GM20431 (cell line): ENCODE data around the gene GPR82.
"Not testable (repeated sequence)": the region's sequence is repeated elsewhere in the genome, so short reads cannot be mapped to it uniquely, and the experiment has no call there.

Source experiments
- in situ Hi-C: fragments of 300-500 bp; cut with MseI, MboI; formaldehyde crosslinking; loops from one replicate; pipeline ENCODE4 v1.15.0; 2020; ENCODE audit warnings: low sequenced_read_pairs; ENCODE audit not compliant: unreplicated experiment

GPR82 gene

DNA sequence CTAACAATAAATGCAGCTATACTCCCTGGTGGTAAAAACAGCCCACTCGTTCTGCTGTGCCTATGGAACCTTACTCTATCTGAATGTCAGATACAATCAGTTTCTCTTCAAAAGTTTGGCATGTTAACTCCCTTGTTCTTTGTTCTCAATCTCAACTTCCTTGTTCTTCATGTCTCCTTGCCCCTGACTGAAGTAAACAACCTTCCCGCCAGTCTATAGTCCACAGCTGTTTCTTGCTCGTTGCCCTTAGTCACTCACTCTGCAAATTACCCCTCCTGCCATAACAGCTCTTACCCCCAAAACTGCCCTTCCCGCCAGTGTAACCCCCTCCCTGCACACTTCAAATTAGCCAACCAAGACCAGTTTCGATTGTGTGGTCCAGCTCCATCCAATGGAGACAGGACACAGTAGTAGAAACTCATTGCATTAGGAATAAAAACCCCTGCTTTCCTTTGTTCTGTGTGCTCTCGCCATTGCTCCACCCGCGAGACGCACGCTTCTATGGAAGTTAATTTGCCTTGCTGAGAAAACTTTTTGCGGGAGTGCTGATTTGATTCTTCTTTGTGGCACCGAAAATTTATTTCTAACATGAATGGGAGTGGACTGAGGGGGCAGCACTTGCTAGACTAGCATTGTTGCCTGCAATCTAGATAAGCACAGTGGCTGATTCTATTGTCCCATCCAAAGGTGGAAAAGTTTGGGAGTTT lies 7.1 kb upstream of the GPR82 start:
- in situ Hi-C loops = no loop called here

DNA sequence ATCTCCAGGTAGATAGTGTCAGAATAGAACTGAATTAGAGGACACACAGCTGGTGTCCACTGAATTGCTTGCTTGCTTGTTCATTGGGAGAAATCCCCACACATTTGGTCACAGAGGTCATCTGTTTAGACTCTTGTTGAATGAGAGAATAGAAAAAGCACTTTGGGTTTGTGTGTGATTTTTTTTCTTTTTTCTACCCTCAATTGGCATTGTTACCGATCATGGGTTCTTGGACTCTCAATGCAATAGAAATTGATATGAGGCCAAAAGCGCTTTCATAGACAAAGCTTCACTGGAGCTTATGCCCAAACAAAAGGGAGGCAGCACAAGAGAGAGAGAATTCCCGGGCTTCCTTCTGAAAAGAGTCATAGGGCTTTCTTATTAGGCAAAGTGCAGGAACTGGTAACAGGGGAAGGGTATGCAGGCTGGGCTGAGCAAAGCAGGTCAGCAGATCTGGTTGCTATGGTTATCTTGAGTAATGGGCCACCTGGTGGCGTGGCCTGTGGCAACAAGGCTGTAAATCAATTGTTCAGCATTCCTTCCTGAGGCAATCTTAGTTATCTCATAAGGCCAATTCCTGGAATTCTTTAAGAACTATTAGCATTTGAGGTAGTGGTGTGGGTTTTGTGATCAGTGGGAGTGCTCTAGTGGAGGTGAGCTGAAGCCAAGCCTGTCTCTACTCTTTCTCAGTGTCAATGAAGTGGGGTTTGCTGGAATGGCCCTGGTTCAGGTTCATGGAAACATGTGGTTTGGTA lies 5.3 kb upstream of the GPR82 start:
- in situ Hi-C loops = no loop called here

DNA sequence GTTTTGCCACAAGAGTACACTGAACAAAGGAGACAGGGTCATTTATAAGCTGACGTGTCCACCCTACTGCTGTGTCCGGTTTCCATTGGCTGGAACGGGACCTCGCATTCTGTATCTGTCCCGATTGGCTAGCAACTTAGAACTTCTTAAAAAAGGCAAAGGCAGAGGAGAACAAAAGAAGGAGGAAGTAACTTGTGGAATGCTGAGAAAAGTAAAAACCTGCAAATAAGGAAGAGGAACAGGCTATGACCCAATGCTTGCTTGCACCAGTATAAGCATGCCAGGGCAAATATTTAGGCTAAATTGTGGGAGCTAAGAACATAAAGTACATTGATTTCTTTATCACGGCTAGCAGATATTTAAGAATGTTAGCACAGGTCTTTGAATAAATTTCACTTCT lies 4.4 kb upstream of the GPR82 start:
- in situ Hi-C loops = not testable (repeated sequence)

DNA sequence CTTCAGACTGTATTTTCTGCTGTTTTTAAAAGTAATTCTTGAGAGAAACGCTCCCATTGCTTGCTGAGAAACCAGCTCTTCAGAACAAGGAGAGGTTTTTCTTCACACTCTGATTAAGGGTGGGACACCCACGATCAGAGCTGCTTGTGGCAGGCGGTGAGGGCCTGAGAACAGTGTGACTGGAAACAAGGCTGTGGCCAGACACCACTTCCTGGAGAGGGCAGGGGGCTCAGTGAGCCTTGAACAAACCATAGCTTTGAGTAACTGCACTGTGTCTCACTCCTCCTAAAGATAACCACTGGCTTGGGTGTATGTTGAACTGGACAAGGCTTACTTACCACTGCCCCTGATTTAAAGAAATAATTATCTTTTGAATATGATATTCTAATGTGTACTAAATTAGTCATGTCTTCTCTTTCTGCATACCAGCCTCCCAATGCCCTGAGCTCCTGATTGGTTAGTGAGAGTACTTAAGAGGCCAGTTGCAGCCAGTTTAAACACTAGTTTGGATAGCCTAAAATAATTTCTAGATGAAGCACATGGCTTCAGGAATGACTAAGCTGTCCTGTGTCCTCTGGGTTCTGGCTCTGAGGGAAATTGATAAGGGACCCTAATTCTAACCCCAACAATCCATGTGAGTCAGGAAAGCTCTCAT lies 3.7 kb upstream of the GPR82 start:
- in situ Hi-C loops = no loop called here

DNA sequence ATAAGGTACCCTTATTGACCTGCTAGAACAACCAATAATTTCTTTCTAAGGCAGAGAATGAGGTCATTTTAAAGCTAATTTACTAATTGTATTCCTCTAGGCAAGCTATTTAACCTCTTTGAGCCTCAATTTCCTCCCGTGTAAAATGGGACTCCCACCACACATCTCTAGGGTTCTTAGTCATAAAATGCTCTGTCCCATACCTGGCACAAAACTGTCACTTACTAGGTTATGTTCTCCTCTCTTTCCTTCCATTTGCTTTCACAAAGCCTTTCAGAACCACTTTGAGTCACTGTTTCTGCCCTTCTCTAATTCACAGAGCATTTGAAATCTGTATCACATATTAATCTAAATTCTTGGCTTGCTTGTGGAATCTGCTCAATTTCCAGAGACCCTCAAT lies 2.4 kb upstream of the GPR82 start:
- in situ Hi-C loops = no loop called here

DNA sequence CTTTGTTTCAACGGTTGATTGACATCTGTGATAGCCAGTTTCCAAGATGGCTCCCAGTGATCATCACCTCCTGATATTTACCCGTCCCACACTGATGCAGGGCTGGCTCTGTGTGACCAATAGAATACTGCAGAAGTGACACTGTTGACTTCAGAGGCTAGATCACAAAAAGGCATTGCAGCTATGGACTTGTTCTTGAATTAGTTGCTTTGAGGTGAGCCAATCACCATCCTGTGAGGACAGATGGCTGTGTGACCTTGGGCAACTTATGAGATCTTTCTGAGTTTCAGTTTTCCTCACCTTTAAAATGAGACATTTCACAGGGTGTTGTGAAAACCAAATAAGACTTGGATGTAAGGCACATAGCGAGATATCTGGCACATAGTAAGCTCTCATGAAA lies 1.8 kb upstream of the GPR82 start:
- in situ Hi-C loops = no loop called here

DNA sequence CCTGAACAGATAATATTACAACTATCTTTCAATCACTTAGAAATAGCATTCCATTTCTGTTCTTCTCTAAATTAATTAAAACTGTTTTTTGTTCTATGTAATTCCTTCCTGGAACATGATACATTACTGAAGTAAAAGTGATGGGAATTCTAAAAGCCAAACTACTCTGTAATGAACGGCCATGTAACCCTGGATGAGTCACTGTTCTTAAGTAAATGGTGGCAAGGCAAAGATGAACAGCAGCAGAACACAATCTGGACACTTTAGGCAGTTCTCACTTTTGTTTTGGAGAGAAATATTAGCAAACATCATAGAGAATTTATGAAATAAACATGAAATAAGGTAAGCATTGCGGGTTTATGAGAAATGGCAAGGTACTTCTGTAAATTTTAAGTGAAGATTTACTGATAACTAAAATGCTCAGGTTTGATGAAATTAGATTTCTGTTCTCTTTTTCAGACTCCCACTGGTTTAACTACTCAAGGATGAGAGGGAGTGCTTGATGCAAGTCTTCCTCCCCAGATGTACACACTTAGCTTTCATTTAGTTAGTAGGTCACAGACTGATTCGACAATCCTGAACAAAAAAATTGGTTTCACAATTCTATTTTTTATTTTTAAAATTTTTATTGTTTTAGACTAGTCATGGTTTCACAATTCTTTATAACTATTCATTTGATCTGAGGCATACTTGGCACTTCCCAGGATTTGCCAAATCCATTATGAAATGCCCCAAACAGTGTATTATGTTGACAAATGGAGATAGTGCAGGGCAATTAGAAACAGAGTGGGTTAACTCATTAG lies 964 bp upstream of the GPR82 start:
- in situ Hi-C loops = no loop called here

DNA sequence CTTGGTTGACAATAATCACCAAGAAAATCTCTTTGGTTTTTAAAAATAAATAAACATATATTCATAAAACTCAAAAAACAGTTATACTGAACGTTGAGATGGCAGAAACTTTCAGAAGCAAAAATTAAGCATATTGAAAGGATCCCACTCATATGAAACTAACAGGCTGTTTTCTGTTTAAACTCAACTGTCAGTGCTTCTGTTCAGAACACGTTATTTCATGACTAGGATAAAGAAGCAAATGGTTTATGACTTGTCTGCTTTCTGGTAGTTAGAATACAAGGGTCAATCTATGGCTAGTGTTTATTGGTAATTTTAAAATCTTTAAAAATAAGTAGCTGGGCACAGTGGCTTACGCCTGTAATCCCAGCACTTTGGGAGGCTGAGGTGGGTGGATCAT lies 4.1 kb downstream of the GPR82 start:
- in situ Hi-C loops = loop anchor here (25.0 kb wide), 1 partner anchor 166 kb away; no protein-coding TSS in a partner anchor

DNA sequence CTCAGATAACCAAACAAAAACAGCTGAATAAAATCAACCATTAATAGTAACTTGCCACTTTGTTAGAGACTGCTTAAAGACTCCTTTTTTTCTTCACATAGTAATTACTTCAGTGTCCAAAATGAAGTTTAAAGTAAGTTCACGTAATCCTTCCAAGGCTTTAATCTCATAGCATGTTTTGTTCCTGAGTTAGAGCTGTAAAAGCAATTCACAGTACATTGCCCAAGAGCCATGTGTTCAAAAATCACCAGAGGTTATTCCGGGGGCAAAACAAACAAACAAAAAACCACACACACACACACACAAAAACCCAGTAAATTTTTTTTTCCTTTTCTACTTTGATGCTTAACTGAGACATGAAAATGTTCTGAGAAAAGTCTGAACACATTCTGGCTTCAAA lies 6.1 kb downstream of the GPR82 start:
- in situ Hi-C loops = loop anchor here (25.0 kb wide), 1 partner anchor 168 kb away; no protein-coding TSS in a partner anchor

DNA sequence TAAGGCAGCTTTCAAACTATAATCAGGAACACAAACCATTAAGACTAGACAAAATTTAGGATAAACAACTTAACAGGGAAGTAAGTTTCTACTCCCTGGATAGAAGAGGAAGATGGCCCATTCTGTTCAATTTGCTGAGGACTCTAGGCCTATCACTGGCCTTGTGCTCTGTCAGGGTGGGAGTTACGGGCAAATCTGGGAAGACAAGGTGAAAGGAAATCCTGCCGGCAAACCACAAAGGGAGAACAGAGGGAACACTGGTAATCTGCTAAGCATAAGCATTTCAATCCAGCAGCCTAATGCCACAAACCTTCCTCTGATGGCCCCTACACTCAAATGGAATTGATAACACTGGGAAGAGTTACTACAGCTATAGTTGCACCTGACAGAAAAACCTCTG lies 8.3 kb downstream of the GPR82 start:
- in situ Hi-C loops = loop anchor here (25.0 kb wide), 1 partner anchor 170 kb away; no protein-coding TSS in a partner anchor

DNA sequence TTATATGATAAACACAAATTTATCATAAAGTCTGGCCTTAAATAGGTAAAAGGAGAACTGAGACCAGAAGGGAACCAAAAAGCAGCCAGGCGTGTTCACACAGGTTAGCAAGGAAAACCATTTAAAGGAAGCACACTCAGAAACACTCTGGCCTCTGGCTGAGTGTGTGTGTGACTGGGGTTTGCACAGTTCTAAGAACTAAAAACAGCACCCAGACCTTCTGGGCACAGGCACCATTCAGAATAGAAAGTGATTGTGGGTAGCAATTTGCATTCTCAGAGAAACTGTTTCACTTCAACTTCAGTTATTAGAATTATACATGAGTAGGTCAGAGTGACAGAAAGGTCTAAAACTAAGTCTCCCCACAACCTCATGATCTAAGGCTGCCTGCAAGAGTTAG lies 10.0 kb downstream of the GPR82 start:
- in situ Hi-C loops = loop anchor here (25.0 kb wide), 1 partner anchor 172 kb away; no protein-coding TSS in a partner anchor

DNA sequence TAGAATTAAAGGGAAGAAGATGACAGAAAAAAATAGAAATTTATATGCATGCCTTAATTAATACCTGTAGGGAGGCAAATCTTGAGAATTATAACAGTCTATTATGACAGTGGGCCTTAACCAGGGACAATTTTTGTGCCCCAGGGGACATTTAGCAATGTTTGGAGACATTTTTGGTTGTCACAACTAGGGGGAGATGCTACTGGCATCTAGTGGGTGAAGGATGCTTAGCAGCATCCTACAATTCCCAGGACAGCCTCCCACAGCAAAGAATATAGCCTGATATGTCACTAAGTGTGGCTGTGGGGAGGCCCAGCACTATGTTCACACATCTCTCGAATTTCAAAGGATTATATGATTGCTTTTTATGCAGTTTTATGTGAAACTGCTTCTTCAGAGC lies 10.5 kb downstream of the GPR82 start:
- in situ Hi-C loops = loop anchor here (25.0 kb wide), 1 partner anchor 172 kb away; no protein-coding TSS in a partner anchor

DNA sequence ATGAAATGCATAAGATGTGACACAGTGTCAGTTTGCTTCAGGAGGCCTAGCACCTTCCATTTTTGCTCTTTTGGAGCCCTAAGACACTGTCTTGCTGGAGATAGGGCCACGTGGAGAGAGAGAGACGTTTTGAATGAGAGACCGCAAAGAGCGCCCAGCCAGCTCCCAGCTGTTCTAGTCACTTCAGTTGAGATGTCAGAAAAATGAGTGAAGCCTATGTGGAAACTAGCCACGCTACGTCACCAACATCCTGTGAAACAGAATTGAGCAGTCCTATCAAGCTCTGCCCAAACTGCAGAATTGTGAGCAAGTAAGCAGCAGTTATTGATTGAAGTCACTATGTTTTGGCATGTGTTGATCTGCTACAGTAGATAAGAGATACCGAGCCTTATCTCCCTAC lies 13.1 kb downstream of the GPR82 start:
- in situ Hi-C loops = loop anchor here (25.0 kb wide), 1 partner anchor 175 kb away; no protein-coding TSS in a partner anchor

DNA sequence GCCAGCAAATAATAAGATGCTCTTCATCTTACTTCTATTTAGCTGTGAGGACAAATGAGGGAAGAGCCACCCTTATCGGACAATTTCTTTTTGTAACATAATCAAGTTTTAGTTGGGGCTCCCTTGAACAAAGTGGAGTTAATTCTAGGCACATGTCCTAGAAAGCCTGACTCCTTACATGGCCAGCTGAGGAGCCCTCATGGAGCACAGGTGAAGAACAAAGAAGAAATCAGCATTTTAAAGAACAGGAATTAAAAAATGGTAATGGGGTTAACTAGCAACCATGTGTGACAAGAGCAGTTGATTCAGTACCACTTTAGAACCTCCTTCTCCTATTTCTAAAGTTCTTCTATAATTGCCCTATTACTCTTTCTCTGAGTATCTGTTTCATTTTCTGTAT lies 15.9 kb downstream of the GPR82 start:
- in situ Hi-C loops = loop anchor here (25.0 kb wide), 1 partner anchor 178 kb away; no protein-coding TSS in a partner anchor

DNA sequence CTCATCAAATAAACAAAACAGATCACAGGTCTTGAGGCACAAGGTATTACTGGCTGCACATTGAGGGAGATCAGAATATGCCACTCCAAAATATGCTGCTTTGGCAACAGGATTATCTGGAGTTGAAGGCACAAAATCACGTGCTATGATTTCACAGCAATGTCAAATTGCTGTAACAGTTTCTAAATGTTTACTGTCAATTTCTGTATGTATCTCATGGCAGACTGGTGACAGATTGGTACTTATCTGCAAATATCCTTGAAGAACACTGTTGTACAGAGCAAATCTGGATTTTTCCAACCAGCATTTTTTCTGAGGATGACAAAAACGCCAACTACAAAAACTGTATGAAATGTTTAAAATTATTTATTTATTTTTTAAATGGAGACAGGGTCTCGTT lies 26.7 kb downstream of the GPR82 start:
- in situ Hi-C loops = no loop called here

DNA sequence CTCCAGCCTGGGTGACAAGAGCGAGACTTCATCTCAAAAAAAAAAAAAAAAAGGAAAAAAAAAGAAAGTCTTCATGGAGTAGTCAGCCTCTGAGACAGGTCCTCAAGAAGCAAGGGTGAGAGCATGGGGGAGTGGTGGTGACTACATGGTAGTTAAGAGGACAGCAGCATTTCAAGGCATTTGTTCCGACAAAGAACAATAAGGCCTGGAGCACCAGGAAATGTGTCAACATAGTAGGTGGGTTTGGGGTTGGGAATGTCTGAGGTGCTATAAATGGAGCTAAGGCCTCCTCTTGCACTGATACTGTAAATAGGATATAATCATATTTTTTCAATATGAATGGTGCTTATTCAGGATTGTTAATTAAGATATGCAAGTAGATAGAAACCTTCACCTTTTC lies 34.4 kb downstream of the GPR82 start:
- in situ Hi-C loops = no loop called here

DNA sequence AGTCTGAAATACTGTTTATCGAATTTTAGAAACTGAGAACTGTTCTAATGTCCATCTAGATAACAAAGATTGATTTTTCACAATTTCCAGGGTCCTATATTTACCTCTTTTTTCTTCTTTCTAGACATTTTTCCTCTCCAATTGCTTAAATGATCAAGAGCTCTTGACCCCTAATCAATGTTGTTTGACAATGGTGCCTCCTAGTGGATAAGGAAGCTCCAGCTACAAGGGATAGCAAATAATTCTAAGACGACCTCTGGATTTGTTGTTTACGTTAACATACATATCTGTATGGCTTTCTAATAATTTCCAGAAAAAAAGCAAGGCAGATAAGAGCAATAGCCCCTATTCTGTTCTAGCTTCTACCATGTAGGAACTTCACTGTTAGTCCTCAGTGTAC lies 35.8 kb downstream of the GPR82 start:
- in situ Hi-C loops = no loop called here

DNA sequence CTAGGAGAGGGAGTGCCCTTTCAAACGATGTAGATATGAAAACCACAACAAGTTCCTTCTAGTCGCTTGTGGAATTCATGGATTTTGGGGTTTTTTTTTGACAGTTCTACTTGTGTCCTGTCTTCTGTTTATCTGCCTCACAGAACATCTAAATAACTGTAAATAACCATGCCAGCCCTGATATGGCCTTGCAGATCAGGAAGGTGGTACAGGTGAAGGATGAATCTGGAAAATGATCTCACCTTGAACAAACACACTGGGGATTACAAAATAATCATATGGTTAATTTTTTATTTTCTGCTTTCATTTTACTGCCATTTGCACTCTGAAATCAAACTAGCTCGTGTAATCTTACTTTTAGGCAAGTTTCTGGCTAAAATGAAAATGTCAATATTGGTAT lies 37.2 kb downstream of the GPR82 start:
- in situ Hi-C loops = no loop called here

DNA sequence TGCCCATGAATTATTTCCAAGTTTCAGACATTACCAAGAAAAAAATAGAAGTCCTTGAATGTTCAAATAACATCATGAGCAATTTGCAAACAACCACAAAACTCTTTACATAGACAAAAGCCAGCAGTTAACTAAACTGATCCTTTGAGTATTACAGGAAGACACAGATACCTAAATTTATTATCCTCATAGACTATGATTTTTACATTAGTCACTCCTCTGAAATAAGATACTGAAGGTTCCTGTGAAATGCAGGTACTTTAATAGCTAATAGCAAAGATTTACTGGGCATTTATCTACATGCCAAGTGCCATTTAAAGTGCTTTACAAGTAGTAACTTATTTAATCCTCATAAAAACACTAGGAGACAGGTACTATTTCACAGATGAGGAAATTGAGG lies 37.7 kb downstream of the GPR82 start:
- in situ Hi-C loops = no loop called here

DNA sequence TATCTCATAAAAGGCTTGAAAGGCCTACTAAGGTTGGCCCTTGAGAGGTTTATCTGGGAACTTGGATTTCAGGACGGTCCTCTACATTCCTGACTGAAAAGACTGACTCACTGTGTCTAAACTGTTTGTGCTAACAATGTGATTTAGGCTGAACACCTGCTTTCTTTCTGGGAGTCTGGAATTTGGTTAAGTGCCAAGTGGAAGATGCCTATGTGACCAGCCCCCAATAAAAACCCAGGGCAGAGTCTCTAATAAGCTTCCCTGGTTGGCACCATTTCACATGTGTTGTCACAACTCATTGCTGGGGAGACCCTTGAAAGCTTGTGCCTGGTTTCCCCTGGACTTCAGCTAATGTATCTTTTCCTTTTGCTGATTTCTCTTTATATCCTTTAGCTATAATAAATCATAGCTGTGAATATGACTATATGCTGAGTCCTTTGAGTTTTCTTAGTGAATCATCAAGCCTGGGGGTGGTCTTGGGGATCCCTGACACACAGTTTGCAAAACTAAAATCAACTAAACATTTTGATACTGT lies 55.1 kb downstream of the GPR82 start:
- in situ Hi-C loops = no loop called here
